ENCODE results near the gene UCK1. TPM values are rescaled to one million over a fixed set of nuclear protein-coding genes. Genes with fewer than 3 reads are reported as not detected.

Gene UCK1
- total and polyA plus RNA-seq, 8 donors, result 24.2 to 33.9 (median 29.0) TPM

- Histone ChIP-seq H3K27ac (no peak overlapping the region), H3K36me3 (peaks cover 5 to 100% of the 10 kb centered on the region in 2 donors), H3K4me3 (no peak overlapping the region), H3K9me3 (no peaks in the 10 kb centered on the region), H3K27me3 (no peaks in the 10 kb centered on the region), H3K4me1 (no peaks in the 10 kb centered on the region)
- no peak for DNase-seq
- intact Hi-C loops (cut with DNase I), result no loop called here
- ATAC-seq, result no peak
- no peak for TF ChIP-seq CTCF (IDR thresholded peaks at IDR 0.05)
These were observed 50.8 kb downstream of the UCK1 start for GRCh38 chr9:131480258-131480657.

DNA sequence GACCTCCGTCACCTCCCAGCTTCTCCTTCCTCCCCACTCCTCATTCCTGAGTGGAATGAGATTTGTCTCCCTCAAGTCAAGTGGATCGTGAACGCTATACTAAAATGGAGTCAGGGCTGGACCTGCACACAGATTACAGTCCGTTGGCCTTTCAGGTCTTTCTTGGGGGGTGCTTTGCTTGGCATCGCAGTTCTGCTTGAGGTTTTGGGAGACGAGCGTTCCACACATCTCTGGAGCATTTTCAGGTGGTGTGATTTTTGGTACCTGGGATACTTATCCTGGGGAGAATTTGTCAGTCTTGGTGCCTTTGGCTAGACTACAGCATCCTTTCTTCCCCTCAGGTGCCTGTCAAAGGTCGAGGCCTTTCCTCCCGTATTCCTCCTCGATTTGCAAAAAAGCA, 52.2 kb downstream of the UCK1 start:
- no peak for TF ChIP-seq CTCF (IDR thresholded peaks at IDR 0.05)
- no peaks in the 10 kb centered on the region for H3K9me3 ChIP-seq
- no peak overlapping the region for H3K4me3 ChIP-seq
- H3K36me3 ChIP-seq, result peaks cover 5 to 100% of the 10 kb centered on the region in 2 donors
- DNase-seq, result peak in 1 of 4 donors; percentile 10
- ATAC-seq, result no peak
- no peak overlapping the region for H3K27ac ChIP-seq
- H3K4me1 ChIP-seq, result no peaks in the 10 kb centered on the region
- intact Hi-C loops (cut with DNase I), result loop anchor here in 1 of 2 donors (10.0 kb wide), 1 partner anchor 134 kb away; no protein-coding TSS in a partner anchor
- no peaks in the 10 kb centered on the region for H3K27me3 ChIP-seq

GRCh38 chr9:131478421-131478868, 52.6 kb downstream of the UCK1 start:
- no peak overlapping the region for H3K4me3 ChIP-seq
- peaks cover 5 to 100% of the 10 kb centered on the region in 2 donors for H3K36me3 ChIP-seq
- no peaks in the 10 kb centered on the region for H3K9me3 ChIP-seq
- H3K27me3 ChIP-seq, result no peaks in the 10 kb centered on the region
- ATAC-seq (no peak), DNase-seq (peak in 2 of 4 donors; percentile 45 to 61)
- no peaks in the 10 kb centered on the region for H3K4me1 ChIP-seq
- H3K27ac ChIP-seq, result no peak overlapping the region
- intact Hi-C loops (cut with DNase I), result loop anchor here in 1 of 2 donors (10.0 kb wide), 1 partner anchor 134 kb away; no protein-coding TSS in a partner anchor
- TF ChIP-seq CTCF (IDR thresholded peaks at IDR 0.05), result peak; percentile 33 to 56

- Histone ChIP-seq H3K27ac (no peak overlapping the region), H3K36me3 (peaks cover 0 to 100% of the 10 kb centered on the region in 2 donors), H3K9me3 (no peaks in the 10 kb centered on the region), H3K4me3 (no peak overlapping the region), H3K4me1 (no peaks in the 10 kb centered on the region), H3K27me3 (no peaks in the 10 kb centered on the region)
- TF ChIP-seq CTCF (IDR thresholded peaks at IDR 0.05), result no peak
- intact Hi-C loops (cut with DNase I), result loop anchor here in 1 of 2 donors (10.0 kb wide), 1 partner anchor 133 kb away; no protein-coding TSS in a partner anchor
- DNase-seq (peak in 1 of 4 donors; percentile 53), ATAC-seq (no peak)
These were observed 53.1 kb downstream of the UCK1 start for GRCh38 chr9:131477816-131478419.

DNA sequence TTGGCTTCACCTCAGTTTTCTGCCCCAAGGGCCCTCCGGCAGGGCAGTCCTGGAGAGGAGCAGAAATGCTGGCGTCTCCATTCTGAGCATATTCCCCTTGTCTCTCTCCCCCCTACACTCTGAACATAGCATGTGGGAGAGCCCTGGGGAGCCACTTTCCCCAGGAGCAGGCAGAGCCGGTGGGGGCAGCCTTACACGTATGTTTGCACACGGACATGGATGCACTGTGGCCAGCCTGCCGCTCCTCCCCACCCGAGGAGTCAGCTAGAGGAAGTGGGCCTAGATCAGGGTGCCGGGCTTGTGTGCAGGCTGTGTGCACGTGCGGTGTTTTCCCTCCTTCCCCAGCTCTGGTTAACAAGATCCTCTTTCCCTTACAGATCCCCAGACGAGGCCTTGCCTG, 53.7 kb downstream of the UCK1 start:
- Histone ChIP-seq H3K4me1 (no peaks in the 10 kb centered on the region), H3K36me3 (peaks cover 0 to 100% of the 10 kb centered on the region in 2 donors), H3K9me3 (no peaks in the 10 kb centered on the region), H3K27ac (no peak overlapping the region), H3K4me3 (no peak overlapping the region), H3K27me3 (no peaks in the 10 kb centered on the region)
- TF ChIP-seq CTCF (IDR thresholded peaks at IDR 0.05), result no peak
- ATAC-seq (no peak), DNase-seq (peak in 1 of 4 donors; percentile 63)
- intact Hi-C loops (cut with DNase I), result loop anchor here in 1 of 2 donors (10.0 kb wide), 1 partner anchor 133 kb away; no protein-coding TSS in a partner anchor
